HepG2 (cell line): ENCODE results near the gene FGL2. TPM values are rescaled to one million over a fixed set of nuclear protein-coding genes. Genes with fewer than 3 reads are reported as not detected.

Source experiments
- CCAR2 ChIP-seq: fragments of 200-400 bp; formaldehyde crosslinking; optimal IDR thresholded peaks from 2 replicates; pipeline ENCODE3; 2018; ENCODE audit warnings: low read depth, mild to moderate bottlenecking, low read length, moderate library complexity
- FOXA1 ChIP-seq, 2 experiments: fragments of 450-650 bp in 1 of 2; sonication (generic) in 1 of 2; formaldehyde crosslinking in 1 of 2; IDR thresholded peaks; 2 replicates each; pipeline versions ENCODE4 v1.4.0 to v1.6.1; 2016 to 2020; ENCODE audit warnings: missing genetic modification reagents in 1 of 2
- RERE ChIP-seq: IDR thresholded peaks from 2 replicates; pipeline ENCODE4 v1.6.1; 2016; ENCODE audit warnings: low read depth, missing genetic modification reagents, missing compliant biosample characterization
- ZNF318 ChIP-seq: sonication (generic); formaldehyde crosslinking; IDR thresholded peaks from 2 replicates; pipeline ENCODE4 v1.4.0; 2020; ENCODE audit warnings: mild to moderate bottlenecking, missing genetic modification reagents
- ZNF557 ChIP-seq: sonication (generic); formaldehyde crosslinking; IDR thresholded peaks from 2 replicates; pipeline ENCODE4 v1.4.0; 2020; ENCODE audit warnings: missing genetic modification reagents
- ZNF607 ChIP-seq: sonication (generic); formaldehyde crosslinking; IDR thresholded peaks from 2 replicates; pipeline ENCODE4 v1.5.1; 2020; ENCODE audit warnings: missing genetic modification reagents, mild to moderate bottlenecking, borderline replicate concordance
- ZNF781 ChIP-seq: sonication (generic); formaldehyde crosslinking; IDR thresholded peaks from 2 replicates; pipeline ENCODE4 v1.5.1; 2020; ENCODE audit warnings: borderline replicate concordance, mild to moderate bottlenecking, missing genetic modification reagents; ENCODE audit errors: not compliant biosample characterization
- polyA plus RNA-seq, 8 experiments: library from polyadenylated mRNA; depleted of rRNA in 3 of 8; stranded (reverse) in 7 of 8; unstranded in 1 of 8; fragments of >200 nt; fragmentation: Illumina TruSeq in 4 of 8; extraction: Trizol in 4 of 8; gene quantifications; 2 replicates each; pipeline versions ENCODE4 v1.2.1 to v1.2.3, GENCODE V29; 2011 to 2016; ENCODE audit warnings: low read depth in 4 of 8, missing spikeins in 1 of 8, mixed read lengths in 1 of 8; ENCODE audit not compliant: insufficient read depth in 1 of 8
- total RNA-seq, 5 experiments: library from RNA; depleted of rRNA; stranded (reverse); fragments of >200 nt; fragmentation: Illumina TruSeq; extraction: Trizol; gene quantifications; 2 replicates each; pipeline ENCODE4 v1.2.3, GENCODE V29; 2016; ENCODE audit warnings: low read depth in 1 of 5
- TF ChIP-seq, protein P1 (sequence below): sonication (generic); formaldehyde crosslinking; IDR thresholded peaks from 2 replicates; pipeline ENCODE4 v1.8.0; 2022; ENCODE audit warnings: mild to moderate bottlenecking, missing genetic modification reagents; ENCODE audit not compliant: insufficient replicate concordance
- TF ChIP-seq, protein P2 (sequence below): sonication (generic); formaldehyde crosslinking; IDR thresholded peaks from 2 replicates; pipeline ENCODE4 v1.9.0; 2021; ENCODE audit warnings: missing genetic modification reagents, mild to moderate bottlenecking, borderline replicate concordance

FGL2 gene
- total and polyA plus RNA-seq, 2 of the 13 experiments (the other 11 are each of a cell fraction or from before 2014, with no cell fraction given) = 0.04 to 0.15 TPM

- TF ChIP-seq ZNF781 (CRISPR knock-in tag) = no peak
- TF ChIP-seq RERE (CRISPR knock-in tag) = 0 out of 2 replicates have a peak, but pooled peaks have one; percentile 34
- TF ChIP-seq, protein P1, sequence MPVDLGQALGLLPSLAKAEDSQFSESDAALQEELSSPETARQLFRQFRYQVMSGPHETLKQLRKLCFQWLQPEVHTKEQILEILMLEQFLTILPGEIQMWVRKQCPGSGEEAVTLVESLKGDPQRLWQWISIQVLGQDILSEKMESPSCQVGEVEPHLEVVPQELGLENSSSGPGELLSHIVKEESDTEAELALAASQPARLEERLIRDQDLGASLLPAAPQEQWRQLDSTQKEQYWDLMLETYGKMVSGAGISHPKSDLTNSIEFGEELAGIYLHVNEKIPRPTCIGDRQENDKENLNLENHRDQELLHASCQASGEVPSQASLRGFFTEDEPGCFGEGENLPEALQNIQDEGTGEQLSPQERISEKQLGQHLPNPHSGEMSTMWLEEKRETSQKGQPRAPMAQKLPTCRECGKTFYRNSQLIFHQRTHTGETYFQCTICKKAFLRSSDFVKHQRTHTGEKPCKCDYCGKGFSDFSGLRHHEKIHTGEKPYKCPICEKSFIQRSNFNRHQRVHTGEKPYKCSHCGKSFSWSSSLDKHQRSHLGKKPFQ = peak; percentile 79
- no peak for TF ChIP-seq ZNF557 (CRISPR knock-in tag)
- TF ChIP-seq FOXA1 (IDR thresholded peaks at IDR 0.05) = no peak
- peak; percentile 33; the same call in 1 of the 2 replicates for TF ChIP-seq FOXA1 (CRISPR knock-in tag; IDR thresholded peaks at IDR 0.05)
- no peak for TF ChIP-seq ZNF318
- 0 out of 2 replicates have a peak, but pooled peaks have one; percentile 18 for TF ChIP-seq ZNF607
- TF ChIP-seq, protein P2, sequence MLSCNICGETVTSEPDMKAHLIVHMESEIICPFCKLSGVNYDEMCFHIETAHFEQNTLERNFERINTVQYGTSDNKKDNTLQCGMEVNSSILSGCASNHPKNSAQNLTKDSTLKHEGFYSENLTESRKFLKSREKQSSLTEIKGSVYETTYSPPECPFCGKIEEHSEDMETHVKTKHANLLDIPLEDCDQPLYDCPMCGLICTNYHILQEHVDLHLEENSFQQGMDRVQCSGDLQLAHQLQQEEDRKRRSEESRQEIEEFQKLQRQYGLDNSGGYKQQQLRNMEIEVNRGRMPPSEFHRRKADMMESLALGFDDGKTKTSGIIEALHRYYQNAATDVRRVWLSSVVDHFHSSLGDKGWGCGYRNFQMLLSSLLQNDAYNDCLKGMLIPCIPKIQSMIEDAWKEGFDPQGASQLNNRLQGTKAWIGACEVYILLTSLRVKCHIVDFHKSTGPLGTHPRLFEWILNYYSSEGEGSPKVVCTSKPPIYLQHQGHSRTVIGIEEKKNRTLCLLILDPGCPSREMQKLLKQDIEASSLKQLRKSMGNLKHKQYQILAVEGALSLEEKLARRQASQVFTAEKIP (CRISPR knock-in tag) = no peak
- TF ChIP-seq CCAR2 = no peak
Measured at GRCh38 chr7:77245015-77245755, 45.6 kb upstream of the FGL2 start (continued).
